ENCODE data around the gene LRRC4C.

Gene LRRC4C

DNA sequence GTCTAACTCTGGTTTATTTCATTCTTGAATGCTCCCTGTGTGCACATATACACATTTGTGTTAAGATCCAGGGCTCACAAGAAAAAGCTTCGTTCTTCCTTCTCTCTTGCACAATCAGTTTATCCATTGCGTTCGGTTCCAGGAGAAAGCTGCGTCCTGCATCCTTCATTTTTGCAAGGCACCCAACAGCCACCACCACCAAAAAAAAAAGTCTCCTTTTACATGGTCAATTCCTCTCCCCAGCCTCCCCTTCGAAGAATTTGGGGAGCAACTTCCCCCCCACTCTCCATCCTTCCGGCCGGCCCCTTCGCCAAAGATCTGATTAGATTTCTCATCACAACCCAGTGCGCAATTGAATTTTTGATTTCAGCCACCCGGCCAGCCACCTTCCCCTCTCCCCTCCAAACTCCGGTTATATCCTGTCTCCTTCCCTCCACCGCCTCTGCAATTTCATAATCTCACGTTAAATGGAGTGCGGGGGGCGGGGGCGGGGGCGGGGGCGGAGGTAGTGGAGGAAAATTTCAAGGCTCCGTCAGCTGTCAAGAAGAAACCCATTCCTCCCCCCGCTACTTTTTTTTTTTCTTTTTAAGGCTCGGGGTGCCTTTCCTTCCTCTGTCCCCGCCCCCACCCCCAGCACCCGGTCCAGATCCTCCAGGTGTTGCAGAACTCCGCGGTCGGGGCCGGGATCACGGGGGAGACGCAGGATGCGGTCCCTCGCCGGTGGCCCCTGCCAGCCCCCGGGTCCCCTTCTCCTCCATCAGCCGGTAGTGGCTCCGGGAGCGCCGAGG is 1166.5 kb downstream of the LRRC4C start:
- DNase-seq (ENCODE audit: low read depth in 1 of 2, low spot score in 1 of 2): no peak
- no peak for TF ChIP-seq JUND (IDR thresholded peaks at IDR 0.05; ENCODE audit: low read depth)
- in situ Hi-C loops (cut with HindIII; ENCODE audit: low pct_unique_long_range_greater_than_20kb, low sequenced_read_pairs): no loop called here

DNA sequence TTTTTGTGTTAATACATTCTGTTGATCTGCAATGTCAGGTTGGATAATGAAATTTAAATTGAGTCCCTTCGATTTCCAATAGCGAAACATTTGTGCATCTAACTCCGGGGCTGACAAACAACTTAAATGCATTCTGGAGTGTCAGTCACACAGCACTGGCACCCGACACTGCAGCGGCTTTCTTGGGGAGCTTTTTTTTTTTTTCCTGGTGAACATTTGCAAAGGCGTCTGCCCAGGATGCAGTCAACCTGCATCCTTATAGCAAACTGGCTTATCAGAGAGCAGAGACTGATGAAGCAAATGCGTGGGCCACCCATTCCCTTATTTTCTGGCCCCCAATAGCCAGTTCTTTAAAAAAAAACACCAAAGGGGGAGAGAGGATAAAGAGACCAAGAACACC is 1167.7 kb downstream of the LRRC4C start:
- in situ Hi-C loops (cut with HindIII; ENCODE audit: low pct_unique_long_range_greater_than_20kb, low sequenced_read_pairs): no loop called here
- no peak for TF ChIP-seq JUND (IDR thresholded peaks at IDR 0.05; ENCODE audit: low read depth)
- DNase-seq (ENCODE audit: low read depth in 1 of 2, low spot score in 1 of 2): no peak

DNA sequence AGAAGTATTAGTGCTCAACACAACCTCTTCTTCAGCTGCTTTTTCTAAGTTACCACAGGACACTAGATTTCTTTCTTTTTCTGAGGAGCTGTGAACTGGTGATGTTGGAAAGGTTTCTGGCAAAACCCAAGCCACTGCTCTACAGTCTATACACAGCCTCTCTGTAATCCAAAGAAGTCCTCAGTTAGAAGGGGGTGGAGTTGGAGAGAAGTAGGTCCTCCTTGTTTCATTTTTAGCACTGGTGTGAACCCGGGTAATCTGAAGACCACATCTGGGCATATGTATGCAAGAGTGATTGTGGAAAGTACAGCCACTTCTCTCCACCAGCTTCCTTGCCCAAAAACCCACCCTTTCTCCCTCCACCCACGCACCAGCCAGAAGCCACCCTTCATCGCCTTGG is 1168.1 kb downstream of the LRRC4C start:
- no peak for TF ChIP-seq JUND (IDR thresholded peaks at IDR 0.05; ENCODE audit: low read depth)
- no peak for DNase-seq (ENCODE audit: low read depth in 1 of 2, low spot score in 1 of 2)
- in situ Hi-C loops (cut with HindIII; ENCODE audit: low pct_unique_long_range_greater_than_20kb, low sequenced_read_pairs): no loop called here

DNA sequence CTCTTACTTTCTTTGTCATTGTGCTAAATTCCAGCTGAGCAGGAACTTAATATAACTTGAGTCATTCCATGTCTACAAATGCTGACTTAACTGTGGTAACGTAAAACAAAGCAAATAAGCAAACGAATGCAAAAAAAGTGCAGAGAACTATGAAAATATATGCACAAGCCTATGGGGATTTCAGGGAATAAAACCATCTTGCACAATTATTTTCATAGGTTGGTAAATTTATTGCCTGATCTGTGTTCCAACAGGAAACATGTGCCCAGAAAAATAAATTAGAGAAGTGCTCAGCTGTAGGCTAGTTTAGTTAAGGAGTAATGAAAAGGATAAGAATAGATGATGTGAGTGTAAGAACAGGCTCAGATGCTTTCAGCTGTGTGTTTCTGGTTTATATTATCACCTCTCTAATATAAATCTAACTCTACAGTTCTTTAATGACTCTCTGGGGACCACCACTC is 1169.3 kb downstream of the LRRC4C start:
- TF ChIP-seq JUND (IDR thresholded peaks at IDR 0.05; ENCODE audit: low read depth): no peak
- no peak for DNase-seq (ENCODE audit: low read depth in 1 of 2, low spot score in 1 of 2)
- in situ Hi-C loops (cut with HindIII; ENCODE audit: low pct_unique_long_range_greater_than_20kb, low sequenced_read_pairs): no loop called here

DNA sequence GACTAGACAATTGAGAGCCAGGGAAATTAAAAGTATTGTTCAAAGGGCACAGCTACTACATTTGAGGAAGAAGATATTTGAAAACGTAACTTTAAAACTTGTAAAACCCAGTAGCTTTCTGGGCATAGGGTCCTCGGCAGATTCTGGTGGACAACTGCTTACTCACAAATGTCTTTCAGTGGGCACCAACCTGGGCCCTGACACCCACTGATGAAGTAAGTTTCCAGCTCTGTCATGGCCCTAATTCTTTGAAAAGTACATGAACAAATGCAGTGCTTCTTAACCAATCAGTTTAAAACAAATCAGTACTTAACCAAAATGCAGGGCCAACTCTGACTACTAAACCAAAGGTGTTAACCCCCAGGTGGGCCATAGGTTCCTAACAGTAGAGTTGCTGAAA is 1170.1 kb downstream of the LRRC4C start:
- TF ChIP-seq JUND (IDR thresholded peaks at IDR 0.05; ENCODE audit: low read depth): no peak
- no peak for DNase-seq (ENCODE audit: low read depth in 1 of 2, low spot score in 1 of 2)
- in situ Hi-C loops (cut with HindIII; ENCODE audit: low pct_unique_long_range_greater_than_20kb, low sequenced_read_pairs): no loop called here

DNA sequence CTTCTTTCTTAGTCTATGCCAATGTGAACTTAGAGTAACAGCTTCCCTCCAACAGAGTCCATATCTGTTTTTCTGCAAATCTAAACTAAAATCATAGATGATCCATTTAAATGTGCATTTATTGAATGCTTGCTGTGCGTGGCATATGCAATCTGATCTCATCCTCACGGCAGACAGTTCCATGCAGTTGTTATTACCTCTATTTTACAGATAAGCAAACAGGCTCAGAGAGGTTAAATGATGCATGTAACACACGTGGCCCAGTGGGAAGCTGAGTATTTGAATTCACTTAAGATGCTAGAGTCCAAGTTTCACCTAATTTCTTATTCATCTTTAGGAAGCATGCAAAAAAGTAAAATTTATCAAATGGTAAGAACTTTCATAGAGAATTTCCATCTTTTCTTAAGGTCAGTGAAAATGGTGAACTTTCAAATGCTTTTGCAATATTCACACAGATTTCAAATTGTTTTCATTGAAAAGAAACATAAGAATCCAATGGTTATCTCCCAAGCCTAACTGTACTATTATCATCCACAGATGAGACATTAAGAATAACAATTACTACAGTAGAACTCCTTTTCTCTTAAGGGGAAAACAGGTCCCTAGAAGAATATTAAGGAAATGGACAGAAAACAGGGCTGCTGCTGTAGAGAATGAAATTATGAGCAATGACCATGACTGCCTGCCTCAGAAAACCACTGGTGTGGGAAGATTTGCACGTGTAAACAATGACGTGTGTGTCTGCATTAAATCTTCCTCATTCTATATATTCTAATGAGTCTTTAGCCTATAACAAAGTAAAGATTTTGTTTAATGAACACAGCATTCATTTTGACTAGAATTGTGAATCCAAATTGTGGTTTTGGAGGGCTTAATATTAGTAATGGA is 1171.3 kb downstream of the LRRC4C start:
- no peak for DNase-seq (ENCODE audit: low read depth in 1 of 2, low spot score in 1 of 2)
- no peak for TF ChIP-seq JUND (IDR thresholded peaks at IDR 0.05; ENCODE audit: low read depth)
- in situ Hi-C loops (cut with HindIII; ENCODE audit: low pct_unique_long_range_greater_than_20kb, low sequenced_read_pairs): no loop called here

DNA sequence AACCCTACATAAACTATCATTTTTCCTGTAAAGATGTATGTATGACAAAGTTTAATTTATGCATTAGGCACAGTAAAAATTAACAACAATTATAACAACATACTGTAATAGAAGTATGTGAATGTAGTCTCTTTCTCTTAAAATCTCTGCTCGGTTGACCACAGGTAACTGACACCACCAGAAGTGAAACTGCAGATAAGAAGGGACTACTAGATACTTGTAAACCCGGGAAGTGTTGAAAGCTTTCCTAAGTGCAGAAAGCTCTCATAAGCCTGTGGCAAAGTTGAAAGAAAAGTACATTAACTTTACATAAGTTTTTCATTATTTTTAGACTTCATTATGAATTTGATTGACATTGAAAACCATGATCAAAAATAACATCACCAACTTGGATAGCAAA is 1173.3 kb downstream of the LRRC4C start:
- no peak for TF ChIP-seq JUND (IDR thresholded peaks at IDR 0.05; ENCODE audit: low read depth)
- in situ Hi-C loops (cut with HindIII; ENCODE audit: low pct_unique_long_range_greater_than_20kb, low sequenced_read_pairs): no loop called here
- no peak for DNase-seq (ENCODE audit: low read depth in 1 of 2, low spot score in 1 of 2)

DNA sequence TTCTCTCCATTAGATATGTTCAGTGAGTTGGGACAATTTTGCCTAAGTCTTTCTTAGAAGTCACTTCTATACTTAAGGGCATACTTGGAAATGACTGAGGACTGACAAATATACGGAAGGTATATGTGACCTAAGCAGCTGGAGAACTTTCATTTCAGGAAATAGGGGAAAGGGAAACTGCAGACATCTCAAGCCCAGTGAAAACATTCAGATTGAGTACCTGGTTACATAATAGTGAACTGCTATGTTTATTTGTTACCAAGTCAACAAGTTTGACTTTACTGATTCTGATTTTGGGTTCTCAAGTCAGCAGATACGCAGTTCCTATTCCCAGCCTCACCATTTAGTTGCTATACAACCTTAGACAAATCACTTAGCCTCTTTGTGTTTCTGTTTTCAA is 1173.9 kb downstream of the LRRC4C start:
- in situ Hi-C loops (cut with HindIII; ENCODE audit: low pct_unique_long_range_greater_than_20kb, low sequenced_read_pairs): no loop called here
- no peak for DNase-seq (ENCODE audit: low read depth in 1 of 2, low spot score in 1 of 2)
- TF ChIP-seq JUND (IDR thresholded peaks at IDR 0.05; ENCODE audit: low read depth): no peak

DNA sequence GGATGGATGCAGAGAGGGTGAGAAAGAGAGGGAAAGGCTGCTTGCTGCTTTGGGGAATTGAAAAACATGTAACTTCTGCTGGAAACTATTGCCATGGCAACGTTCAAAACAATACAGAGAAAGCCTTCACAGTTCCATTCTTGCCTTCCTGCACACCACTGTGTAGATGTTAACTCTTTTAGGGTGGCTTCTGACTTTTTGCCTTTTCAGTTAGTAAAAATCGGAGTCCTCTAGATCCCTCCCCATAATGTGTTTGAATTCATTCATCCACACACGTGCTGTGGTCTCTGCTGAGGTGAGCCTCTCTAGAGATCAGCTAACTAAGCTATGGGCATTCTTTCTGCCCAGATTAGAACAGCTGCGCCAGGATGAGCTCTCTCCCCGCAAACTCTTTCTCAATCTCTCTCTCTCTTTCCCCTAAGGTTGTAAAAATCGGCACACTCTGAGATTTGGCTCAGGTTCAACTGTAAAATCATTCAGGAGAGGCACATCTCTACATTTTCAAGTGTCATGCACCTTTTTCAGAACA is 1178.3 kb downstream of the LRRC4C start:
- no peak for TF ChIP-seq JUND (IDR thresholded peaks at IDR 0.05; ENCODE audit: low read depth)
- no peak for DNase-seq (ENCODE audit: low read depth in 1 of 2, low spot score in 1 of 2)
- in situ Hi-C loops (cut with HindIII; ENCODE audit: low pct_unique_long_range_greater_than_20kb, low sequenced_read_pairs): no loop called here

DNA sequence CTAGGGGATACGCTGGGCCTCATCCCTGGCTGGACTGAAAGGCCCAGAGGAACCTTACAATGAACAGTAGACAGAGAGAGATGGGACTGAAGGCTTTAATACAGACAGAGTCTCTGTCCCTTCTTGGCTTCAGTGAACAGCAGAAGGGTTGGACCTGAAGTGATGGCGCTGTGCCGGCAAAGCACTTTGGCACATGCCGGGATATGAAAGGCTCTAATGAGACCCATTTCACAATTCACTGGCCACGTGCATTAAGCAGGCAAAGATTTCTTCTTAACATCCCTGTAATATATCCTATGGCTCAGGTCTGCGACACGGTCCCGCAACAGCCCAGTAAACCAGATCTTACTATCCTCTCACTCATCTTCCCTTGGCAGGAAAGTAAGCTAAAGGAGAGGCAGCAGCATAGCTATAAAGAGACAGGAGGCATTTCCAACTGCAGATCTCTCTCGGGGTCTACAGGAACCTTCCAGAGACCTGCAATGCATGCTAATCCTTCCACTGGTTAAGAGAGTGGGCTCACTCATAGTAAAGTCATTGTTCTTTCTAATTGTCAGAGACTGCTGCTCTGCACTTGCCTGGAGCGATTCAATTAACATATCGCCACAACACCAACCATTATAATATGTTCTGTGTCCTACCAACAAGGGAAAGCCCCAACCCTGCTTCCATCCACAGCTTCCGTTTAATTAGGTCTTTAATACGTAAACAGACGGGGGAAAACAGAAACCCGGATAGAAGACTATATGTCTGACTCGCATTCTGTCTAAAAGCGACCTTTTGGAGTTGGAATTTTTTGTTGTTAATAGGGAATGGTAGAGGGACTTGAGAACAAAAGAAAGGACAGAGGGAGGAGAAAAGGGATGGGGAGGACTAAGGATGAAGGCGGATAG is 1179.0 kb downstream of the LRRC4C start:
- no peak for DNase-seq (ENCODE audit: low read depth in 1 of 2, low spot score in 1 of 2)
- in situ Hi-C loops (cut with HindIII; ENCODE audit: low pct_unique_long_range_greater_than_20kb, low sequenced_read_pairs): no loop called here
- TF ChIP-seq JUND (IDR thresholded peaks at IDR 0.05; ENCODE audit: low read depth): no peak

DNA sequence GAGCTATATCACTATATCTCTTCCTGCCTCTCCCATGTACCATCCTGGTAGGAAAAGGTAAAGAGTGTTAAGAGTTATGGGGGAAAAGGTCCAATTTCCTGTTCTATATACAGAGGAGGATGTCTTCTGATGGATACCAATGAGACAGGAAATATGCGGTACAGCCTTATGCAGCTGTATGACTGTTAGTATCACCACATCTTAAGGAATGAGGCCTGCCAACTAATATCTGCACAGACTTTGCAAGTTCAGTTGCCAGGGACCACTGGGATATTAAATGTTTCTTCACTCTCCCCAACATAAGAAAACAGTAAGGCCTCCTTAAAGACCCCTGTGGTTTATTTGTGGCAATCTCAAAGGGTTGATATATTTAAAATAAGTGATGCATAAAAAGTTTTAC is 1182.5 kb downstream of the LRRC4C start:
- TF ChIP-seq JUND (IDR thresholded peaks at IDR 0.05; ENCODE audit: low read depth): no peak
- in situ Hi-C loops (cut with HindIII; ENCODE audit: low pct_unique_long_range_greater_than_20kb, low sequenced_read_pairs): no loop called here

DNA sequence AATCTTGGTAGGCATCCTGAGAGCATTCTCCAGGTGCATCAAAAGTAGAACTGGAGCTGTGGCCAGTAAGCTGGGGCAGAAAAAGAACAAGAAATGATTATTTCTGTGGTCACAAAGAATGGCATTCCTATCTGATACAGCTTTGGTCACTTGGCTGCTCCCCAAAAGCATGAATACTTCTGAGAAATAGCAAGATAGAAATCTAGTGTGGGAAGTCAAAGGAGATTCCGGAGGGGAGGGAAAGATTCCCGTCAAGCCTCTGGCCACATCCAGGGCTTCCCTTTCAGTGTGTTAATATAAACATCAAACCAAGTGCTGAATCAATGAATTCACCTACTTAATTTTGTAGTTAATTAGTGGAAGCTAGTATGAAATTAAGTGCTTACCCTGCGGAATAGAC is 1185.4 kb downstream of the LRRC4C start:
- peak in 1 of 2 experiments; percentile 16 for DNase-seq (ENCODE audit: low read depth in 1 of 2, low spot score in 1 of 2)
- in situ Hi-C loops (cut with HindIII; ENCODE audit: low pct_unique_long_range_greater_than_20kb, low sequenced_read_pairs): no loop called here
- TF ChIP-seq JUND (IDR thresholded peaks at IDR 0.05; ENCODE audit: low read depth): no peak

More for the DNA sequence above, 1182.5 kb downstream of the LRRC4C start:
- DNase-seq (ENCODE audit: low read depth in 1 of 2, low spot score in 1 of 2): no peak

All from T47D (cell line).